ENCODE results near the gene KRTAP22-1. TPM values are rescaled to one million over a fixed set of nuclear protein-coding genes. Genes with fewer than 3 reads are reported as not detected.

KRTAP22-1 gene
- total and polyA plus RNA-seq, 8 donors, result not detected

Other genes starting within 250 kb of the KRTAP22-1 start
- not detected for gene KRTAP13-2, start 228.8 kb upstream of the KRTAP22-1 start, total RNA-seq
- not detected for gene KRTAP13-2, start 228.8 kb upstream of the KRTAP22-1 start, polyA plus RNA-seq
- gene KRTAP13-1, start 205.1 kb upstream of the KRTAP22-1 start, total RNA-seq, result not detected
- not detected for gene KRTAP13-1, start 205.1 kb upstream of the KRTAP22-1 start, polyA plus RNA-seq
- gene KRTAP13-3, start 175.2 kb upstream of the KRTAP22-1 start, total RNA-seq, result not detected
- not detected for gene KRTAP13-3, start 175.2 kb upstream of the KRTAP22-1 start, polyA plus RNA-seq
- gene KRTAP13-4, start 170.9 kb upstream of the KRTAP22-1 start, total RNA-seq, result not detected
- not detected for gene KRTAP13-4, start 170.9 kb upstream of the KRTAP22-1 start, polyA plus RNA-seq
- not detected for gene KRTAP15-1, start 160.8 kb upstream of the KRTAP22-1 start, total RNA-seq
- not detected for gene KRTAP15-1, start 160.8 kb upstream of the KRTAP22-1 start, polyA plus RNA-seq
- not detected for gene KRTAP19-1, start 120.7 kb upstream of the KRTAP22-1 start, total RNA-seq
- not detected for gene KRTAP19-1, start 120.7 kb upstream of the KRTAP22-1 start, polyA plus RNA-seq
- gene KRTAP19-2, start 113.7 kb upstream of the KRTAP22-1 start, total RNA-seq, result not detected
- not detected for gene KRTAP19-2, start 113.7 kb upstream of the KRTAP22-1 start, polyA plus RNA-seq
- gene KRTAP19-3, start 109.1 kb upstream of the KRTAP22-1 start, total RNA-seq, result not detected
- gene KRTAP19-3, start 109.1 kb upstream of the KRTAP22-1 start, polyA plus RNA-seq, result not detected
- gene KRTAP19-4, start 103.9 kb upstream of the KRTAP22-1 start, total RNA-seq, result not detected
- not detected for gene KRTAP19-4, start 103.9 kb upstream of the KRTAP22-1 start, polyA plus RNA-seq
- gene KRTAP19-5, start 98.9 kb upstream of the KRTAP22-1 start, total RNA-seq, result not detected
- not detected for gene KRTAP19-5, start 98.9 kb upstream of the KRTAP22-1 start, polyA plus RNA-seq
- gene KRTAP19-6, start 59.2 kb upstream of the KRTAP22-1 start, total RNA-seq, result not detected
- gene KRTAP19-6, start 59.2 kb upstream of the KRTAP22-1 start, polyA plus RNA-seq, result not detected
- not detected for gene KRTAP19-7, start 39.8 kb upstream of the KRTAP22-1 start, total RNA-seq
- gene KRTAP19-7, start 39.8 kb upstream of the KRTAP22-1 start, polyA plus RNA-seq, result not detected
- gene KRTAP22-2, start 10.7 kb upstream of the KRTAP22-1 start, total RNA-seq, result not detected
- gene KRTAP22-2, start 10.7 kb upstream of the KRTAP22-1 start, polyA plus RNA-seq, result not detected
- gene KRTAP6-3, start 8.6 kb upstream of the KRTAP22-1 start, total RNA-seq, result not detected
- gene KRTAP6-3, start 8.6 kb upstream of the KRTAP22-1 start, polyA plus RNA-seq, result not detected
- not detected for gene KRTAP6-2, start 2.2 kb upstream of the KRTAP22-1 start, total RNA-seq
- not detected for gene KRTAP6-2, start 2.2 kb upstream of the KRTAP22-1 start, polyA plus RNA-seq
- gene KRTAP6-1, start 12.8 kb downstream of the KRTAP22-1 start, total RNA-seq, result not detected
- gene KRTAP6-1, start 12.8 kb downstream of the KRTAP22-1 start, polyA plus RNA-seq, result not detected
- not detected for gene KRTAP20-1, start 15.3 kb downstream of the KRTAP22-1 start, total RNA-seq
- not detected for gene KRTAP20-1, start 15.3 kb downstream of the KRTAP22-1 start, polyA plus RNA-seq
- gene KRTAP20-4, start 19.5 kb downstream of the KRTAP22-1 start, total RNA-seq, result not detected
- not detected for gene KRTAP20-4, start 19.5 kb downstream of the KRTAP22-1 start, polyA plus RNA-seq
- gene KRTAP20-2, start 34.1 kb downstream of the KRTAP22-1 start, total RNA-seq, result not detected
- not detected for gene KRTAP20-2, start 34.1 kb downstream of the KRTAP22-1 start, polyA plus RNA-seq
- not detected for gene KRTAP20-3, start 41.8 kb downstream of the KRTAP22-1 start, total RNA-seq
- not detected for gene KRTAP20-3, start 41.8 kb downstream of the KRTAP22-1 start, polyA plus RNA-seq
- not detected for gene KRTAP21-3, start 117.7 kb downstream of the KRTAP22-1 start, total RNA-seq
- gene KRTAP21-3, start 117.7 kb downstream of the KRTAP22-1 start, polyA plus RNA-seq, result not detected
- not detected for gene KRTAP21-2, start 146.2 kb downstream of the KRTAP22-1 start, total RNA-seq
- not detected for gene KRTAP21-2, start 146.2 kb downstream of the KRTAP22-1 start, polyA plus RNA-seq
- not detected for gene KRTAP21-1, start 154.3 kb downstream of the KRTAP22-1 start, total RNA-seq
- gene KRTAP21-1, start 154.3 kb downstream of the KRTAP22-1 start, polyA plus RNA-seq, result not detected
- not detected for gene KRTAP8-1, start 212.2 kb downstream of the KRTAP22-1 start, total RNA-seq
- gene KRTAP8-1, start 212.2 kb downstream of the KRTAP22-1 start, polyA plus RNA-seq, result not detected
- gene KRTAP7-1, start 228.7 kb downstream of the KRTAP22-1 start, total RNA-seq, result not detected
- not detected for gene KRTAP7-1, start 228.7 kb downstream of the KRTAP22-1 start, polyA plus RNA-seq